Measurements from ENCODE around the gene EXOSC10.
"Not testable (repeated sequence)": the region's sequence is repeated elsewhere in the genome, so short reads cannot be mapped to it uniquely, and the experiment has no call there.

The EXOSC10 gene

DNA sequence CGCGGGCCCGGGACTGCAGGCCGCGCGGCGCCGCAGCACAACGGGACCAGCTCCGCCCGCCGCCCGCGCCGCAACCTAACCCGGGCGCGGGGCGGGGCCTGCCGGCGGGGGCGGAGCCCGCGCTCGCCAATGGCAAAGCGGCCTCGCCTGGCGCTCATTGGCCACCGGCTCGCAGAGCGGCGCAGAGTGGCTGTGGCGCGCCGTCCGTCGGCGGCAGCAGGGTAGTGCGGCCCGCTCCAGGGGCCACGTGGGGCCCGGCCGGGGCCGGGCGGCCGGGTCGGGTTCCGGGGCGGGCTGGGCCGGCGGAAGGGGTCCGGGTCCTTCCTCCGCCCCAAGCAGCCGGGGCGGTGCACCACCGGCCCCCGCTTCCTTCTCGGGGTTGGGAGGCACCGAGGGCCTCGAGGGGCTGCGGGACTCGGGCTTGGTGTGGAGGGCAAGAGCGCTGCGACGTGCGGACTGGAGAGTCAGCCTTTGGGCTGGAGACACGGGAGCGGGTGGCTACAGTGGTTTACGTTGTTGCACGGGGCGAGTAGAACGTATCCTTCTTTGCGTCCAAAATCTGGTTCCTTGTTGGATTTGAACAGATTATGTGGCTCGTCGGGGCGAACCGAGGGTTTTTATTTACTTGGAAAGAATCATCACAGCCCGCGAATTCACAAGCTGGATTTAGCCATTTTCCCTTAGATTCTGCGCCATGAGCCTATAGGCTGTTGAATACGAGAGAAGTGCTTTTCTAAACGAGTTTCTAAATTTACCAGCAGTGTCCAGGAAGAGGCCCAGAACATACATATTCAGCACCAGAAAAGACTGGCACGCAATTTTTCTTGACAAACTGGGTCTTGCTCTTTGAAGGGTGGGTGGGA is 39.5 kb downstream of the EXOSC10 start, which contains the start of gene SRM:
Gene SRM (minus strand): TSS at position 51 of the 863 bp plus-strand sequence. CDS start 75 bp downstream, outside the sequence.
- peak; percentile 81 for DNase-seq

- peak; percentile 52 for DNase-seq
Measured at GRCh38 chr1:11059155-11059967, 40.3 kb downstream of the EXOSC10 start.

- DNase-seq: no peak
Measured at GRCh38 chr1:11058595-11059154, 41.0 kb downstream of the EXOSC10 start.

- no peak for DNase-seq
Measured at GRCh38 chr1:11058026-11058425, 41.6 kb downstream of the EXOSC10 start.

GRCh38 chr1:11057477-11057876 is 42.2 kb downstream of the EXOSC10 start:
- DNase-seq: no peak

- no peak for DNase-seq
Measured at GRCh38 chr1:11056504-11056903, 43.2 kb downstream of the EXOSC10 start.

DNA sequence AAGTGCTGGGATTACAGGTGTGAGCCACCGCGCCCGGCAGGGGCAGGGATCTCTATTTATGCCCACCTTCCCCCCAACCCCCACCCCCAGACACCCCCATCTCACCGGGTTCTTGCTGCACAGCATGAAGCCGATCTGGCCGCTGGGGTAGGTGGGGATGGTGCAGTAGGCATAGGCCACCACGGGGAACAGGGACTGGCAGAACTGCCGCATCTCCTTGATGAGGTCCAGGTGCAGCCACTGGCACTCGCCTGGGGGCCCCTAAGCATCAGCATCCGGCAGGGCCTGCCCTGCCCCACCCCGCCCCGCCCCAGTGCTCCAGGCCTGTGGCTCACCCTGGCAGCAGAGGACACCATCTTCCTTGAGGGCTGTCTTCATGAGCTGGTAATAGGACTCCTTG is 44.0 kb downstream of the EXOSC10 start:
- no peak for DNase-seq

- DNase-seq: no peak
Measured at GRCh38 chr1:11054666-11055065, 45.0 kb downstream of the EXOSC10 start.

DNA sequence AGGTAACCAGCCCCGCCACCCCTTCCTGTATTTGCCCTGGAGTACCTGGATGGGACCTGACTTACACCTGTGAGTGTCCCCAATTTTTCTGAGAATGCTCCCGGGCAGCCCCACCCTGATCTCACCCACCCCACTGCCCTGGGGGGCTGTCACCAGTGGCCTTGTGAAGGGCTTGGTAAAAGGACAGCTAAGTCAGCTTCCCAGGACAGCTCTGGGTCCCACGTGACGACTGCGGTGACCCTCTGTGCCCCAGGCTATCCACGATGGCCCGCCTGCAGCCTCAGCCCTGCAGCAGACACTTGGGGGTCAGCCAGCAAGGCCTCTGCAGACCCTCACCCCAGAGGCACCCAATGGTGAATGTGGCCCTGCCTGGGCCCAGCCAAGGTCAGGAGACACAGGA is 45.5 kb downstream of the EXOSC10 start:
- no peak for DNase-seq

DNA sequence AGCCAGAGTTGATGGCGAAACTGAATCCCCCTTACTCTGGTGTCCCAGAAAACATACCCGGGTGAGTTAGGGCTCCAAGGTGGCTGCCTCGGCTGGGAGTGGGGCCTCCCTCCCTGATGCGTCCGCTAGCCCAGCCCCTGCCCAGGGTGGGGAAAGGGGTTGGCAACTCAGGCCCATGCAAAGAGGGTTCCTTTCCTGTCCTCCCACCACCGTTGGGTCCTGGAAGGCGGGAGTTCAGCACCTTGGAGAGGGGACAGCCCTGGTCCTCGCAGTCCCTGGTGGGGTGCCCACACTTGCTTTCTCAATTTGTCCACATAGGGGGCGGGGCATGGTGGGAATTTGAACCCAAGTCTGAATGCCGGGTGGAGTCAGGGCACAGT is 45.9 kb downstream of the EXOSC10 start:
- DNase-seq: no peak

DNA sequence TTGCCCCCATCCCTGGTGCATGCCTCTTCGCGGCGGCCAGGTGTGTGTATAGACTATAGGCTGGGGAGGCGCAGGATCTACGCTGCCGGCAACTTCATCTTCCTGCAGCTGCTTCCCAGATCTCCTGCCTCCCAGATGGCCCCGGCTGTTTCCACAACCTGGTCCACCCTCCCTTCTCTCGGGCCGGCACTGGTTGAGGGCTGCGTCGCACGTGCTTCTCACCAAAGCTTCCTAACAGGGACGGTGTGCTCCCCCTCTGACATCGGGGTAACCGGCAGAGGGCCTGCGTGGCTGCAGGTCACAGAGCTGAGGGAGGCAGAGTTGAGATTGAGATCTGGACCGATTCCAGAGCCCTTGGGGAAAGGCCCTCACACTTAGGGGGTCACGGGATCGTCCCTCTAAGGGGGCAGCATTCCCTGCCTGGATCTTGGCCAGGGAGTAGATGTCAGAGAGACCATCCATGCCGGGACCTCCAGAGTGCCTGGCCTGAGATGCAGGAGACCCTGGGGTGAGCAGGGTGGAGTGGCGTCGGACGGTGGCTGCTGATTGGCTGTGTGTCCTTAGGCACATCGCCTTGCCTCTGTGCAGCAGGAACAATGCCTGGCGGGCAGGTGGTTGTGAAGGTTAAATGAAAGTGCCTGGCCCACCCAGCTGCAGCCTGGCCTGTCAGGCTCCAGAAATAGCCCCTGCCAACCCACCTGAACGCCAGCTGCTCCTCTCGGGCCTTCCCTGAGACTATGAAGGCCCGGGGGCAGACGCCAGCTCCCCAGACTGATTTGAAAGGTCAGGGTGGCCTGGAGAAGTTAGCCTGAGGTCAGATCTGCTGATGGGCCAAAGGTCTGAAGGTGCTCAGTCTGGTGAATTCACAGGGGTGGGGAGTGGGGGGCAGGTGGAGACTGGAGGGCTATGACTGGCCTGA is 46.6 kb downstream of the EXOSC10 start:
- peak; percentile 20 for DNase-seq

- DNase-seq: no peak
Measured at GRCh38 chr1:11051781-11052511, 47.7 kb downstream of the EXOSC10 start.

GRCh38 chr1:11051121-11051520 is 48.5 kb downstream of the EXOSC10 start:
- not testable (repeated sequence) for DNase-seq

DNA sequence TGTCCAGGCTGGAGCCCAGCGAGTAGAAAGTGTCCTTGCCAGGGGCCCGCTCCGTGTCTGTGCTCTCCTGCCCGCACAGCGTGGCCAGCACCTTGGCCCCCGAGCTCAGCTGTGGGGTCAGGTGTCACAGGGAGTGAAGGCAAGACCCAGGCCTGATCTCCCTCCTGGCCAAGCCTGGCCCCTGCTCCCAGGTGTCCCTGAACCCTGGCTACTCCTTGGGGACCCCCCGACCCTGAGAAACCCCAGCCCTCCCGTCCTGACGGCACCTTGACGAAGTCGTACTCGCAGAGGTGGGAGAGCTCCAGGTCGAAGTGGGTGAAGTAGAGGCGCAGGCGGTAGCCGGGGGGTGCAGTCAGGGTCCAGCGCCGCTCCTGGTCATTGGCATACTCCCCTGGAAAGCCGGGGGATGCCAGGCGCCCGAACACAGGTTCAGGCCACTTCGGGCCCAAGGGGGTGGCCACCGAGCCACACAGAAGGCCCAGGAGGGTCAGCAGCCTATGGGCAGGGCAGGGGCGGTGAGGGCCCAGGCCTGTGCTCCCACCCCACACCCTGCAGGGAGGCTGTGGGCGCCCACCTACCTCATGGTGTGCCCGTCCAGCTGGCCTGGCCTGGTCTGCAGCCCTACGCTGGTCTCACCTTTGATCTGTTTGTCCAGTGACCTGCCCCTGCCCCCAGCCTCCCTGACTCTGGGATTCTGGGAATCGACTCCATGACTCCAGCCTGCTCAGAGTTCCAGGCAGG is 52.9 kb downstream of the EXOSC10 start, which contains the start of gene MASP2:
Gene MASP2 (minus strand): TSS at position 615 of the 741 bp plus-strand sequence. CDS start 32 bp downstream, at position 583.
- DNase-seq: no peak

- no peak for DNase-seq
Measured at GRCh38 chr1:11046270-11046566, 53.5 kb downstream of the EXOSC10 start.

DNA sequence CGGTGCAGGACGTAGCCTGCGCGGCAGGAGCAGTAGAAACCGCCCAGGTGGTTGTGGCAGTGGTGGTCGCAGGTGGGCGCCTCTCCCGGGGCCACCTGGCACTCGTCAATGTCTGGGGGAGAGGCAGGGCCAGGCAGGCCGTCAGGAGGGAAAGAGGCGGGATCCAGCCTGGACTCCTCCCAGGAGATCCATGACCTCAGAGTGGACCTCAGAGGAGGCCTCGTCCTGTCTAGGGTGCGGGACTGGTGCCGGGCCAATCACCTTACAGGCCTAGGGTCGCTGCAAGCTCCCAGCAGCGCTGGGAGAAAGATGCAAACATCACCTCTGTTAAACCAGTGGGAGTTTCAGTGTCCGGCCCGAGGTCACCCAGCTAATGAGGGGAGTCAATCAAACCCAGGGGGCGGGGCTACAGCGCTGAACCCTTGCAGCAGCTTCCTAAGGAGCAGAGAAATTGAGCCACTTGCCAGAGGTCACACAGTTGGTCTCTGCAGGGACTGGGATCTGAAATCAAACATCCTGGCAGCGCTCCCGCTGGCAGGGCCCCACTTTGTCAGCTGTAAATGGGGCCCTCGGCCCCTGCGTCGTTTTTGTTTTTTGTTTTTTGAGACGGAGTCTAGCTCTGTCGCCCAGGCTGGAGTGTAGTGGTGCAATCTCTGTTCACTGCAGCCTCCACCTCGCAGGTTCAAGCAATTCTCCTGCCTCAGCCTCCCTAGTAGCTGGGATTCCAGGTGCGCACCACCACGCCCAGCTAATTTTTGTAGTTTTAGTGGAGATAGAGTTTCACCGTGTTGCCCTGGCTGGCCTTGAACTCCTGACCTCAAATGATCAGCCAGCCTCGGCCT is 54.0 kb downstream of the EXOSC10 start:
- DNase-seq: peak; percentile 25

GRCh38 chr1:11044849-11045427 is 54.7 kb downstream of the EXOSC10 start:
- DNase-seq: no peak

DNA sequence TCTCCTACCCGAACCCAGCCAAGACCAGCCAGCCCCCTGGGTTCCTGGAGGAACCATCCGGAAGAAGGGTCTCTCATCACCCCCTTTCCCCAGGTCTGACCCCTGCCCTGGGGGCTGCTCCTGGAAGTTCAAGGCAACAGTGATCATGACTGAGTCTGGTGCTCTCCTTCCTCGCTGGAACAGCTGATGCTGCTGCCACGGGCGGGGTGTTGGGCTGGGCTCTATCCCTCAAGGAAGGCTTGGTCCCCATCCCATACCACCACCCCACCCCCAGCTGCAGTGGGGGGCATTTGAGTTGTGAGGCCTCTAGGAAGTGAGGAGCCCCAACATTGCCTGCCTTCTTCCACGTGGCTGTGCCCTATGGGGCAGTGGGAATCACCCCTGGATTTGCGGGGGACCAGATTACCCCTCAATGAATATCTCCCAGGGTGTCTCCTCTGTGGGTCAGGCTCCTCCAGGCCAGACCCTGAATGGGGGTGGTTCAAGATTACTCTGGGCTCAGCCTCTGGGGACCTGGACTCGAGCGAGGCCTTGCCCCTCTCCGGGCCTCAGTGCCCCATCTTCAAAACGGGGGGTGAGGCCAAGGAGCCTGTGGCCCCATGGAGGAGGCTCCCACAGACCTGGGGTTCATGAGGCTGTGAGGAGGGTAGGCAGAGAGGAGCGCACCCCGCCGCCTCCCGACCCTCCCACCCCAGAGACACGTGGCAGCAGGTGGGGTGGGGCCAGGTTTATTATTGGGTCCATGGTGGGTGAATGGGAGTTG is 55.4 kb downstream of the EXOSC10 start:
- DNase-seq: no peak

All from retina (tissue), 1 donor.